Gastroesophageal sphincter (tissue), 3 donors: ENCODE measurements around the gene AGO3.

Experiments used
- EP300 ChIP-seq: sonication (generic); formaldehyde crosslinking; IDR thresholded peaks from one replicate; pipeline ENCODE4 v1.6.1; 2017; ENCODE audit warnings: antibody characterized with exemption, mild to moderate bottlenecking
- POLR2A ChIP-seq, 2 donors: fragments of 450-650 bp; IDR thresholded peaks; one replicate each; pipeline ENCODE4 v1.6.1; 2017; ENCODE audit warnings: antibody characterized with exemption in 2 of 2, mild to moderate bottlenecking in 2 of 2, moderate library complexity in 1 of 2
- POLR2AphosphoS5 ChIP-seq: sonication (generic); formaldehyde crosslinking; IDR thresholded peaks from one replicate; pipeline ENCODE4 v1.6.1; 2017; ENCODE audit warnings: antibody characterized with exemption
- TF ChIP-seq, protein P1 (sequence below), 4 experiments: fragments of 200-600 bp in 2 of 4; fragments of 450-650 bp in 2 of 4; sonication (generic) in 1 of 4; IDR thresholded peaks; one replicate each; pipeline ENCODE4 v1.5.1; 2017 to 2019; ENCODE audit warnings: antibody characterized with exemption in 4 of 4, mild to moderate bottlenecking in 2 of 4, moderate library complexity in 2 of 4

DNA sequence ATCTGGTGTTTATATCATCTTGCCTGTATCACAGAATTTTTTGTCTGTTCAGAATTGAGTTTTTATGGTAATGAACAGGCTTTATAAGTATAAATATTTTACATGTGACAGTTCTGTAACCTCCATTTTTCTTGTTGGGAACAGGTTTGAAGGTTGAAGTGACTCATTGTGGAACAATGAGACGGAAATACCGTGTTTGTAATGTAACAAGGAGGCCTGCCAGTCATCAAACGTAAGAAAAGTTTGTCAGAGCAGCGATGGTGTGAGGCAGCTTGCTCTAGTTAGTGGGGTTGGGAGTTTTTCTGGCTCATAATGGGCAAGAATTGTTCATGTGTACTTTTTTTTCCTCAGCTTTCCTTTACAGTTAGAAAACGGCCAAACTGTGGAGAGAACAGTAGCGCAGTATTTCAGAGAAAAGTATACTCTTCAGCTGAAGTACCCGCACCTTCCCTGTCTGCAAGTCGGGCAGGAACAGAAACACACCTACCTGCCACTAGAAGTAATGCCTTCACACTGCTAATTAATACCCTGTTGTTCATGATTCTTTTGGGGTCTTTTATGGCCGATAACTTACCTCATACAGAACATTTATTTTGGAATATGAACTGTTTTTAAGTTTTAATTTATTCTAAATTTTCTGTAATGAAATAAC, 77.8 kb downstream of the AGO3 start:
- TF ChIP-seq, protein P1, sequence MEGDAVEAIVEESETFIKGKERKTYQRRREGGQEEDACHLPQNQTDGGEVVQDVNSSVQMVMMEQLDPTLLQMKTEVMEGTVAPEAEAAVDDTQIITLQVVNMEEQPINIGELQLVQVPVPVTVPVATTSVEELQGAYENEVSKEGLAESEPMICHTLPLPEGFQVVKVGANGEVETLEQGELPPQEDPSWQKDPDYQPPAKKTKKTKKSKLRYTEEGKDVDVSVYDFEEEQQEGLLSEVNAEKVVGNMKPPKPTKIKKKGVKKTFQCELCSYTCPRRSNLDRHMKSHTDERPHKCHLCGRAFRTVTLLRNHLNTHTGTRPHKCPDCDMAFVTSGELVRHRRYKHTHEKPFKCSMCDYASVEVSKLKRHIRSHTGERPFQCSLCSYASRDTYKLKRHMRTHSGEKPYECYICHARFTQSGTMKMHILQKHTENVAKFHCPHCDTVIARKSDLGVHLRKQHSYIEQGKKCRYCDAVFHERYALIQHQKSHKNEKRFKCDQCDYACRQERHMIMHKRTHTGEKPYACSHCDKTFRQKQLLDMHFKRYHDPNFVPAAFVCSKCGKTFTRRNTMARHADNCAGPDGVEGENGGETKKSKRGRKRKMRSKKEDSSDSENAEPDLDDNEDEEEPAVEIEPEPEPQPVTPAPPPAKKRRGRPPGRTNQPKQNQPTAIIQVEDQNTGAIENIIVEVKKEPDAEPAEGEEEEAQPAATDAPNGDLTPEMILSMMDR (IDR thresholded peaks at IDR 0.05) = no peak
- TF ChIP-seq POLR2AphosphoS5 (no peak), EP300 (no peak), POLR2A (IDR thresholded peaks at IDR 0.05) (no peak)
